Activated CD4-positive, CD25-positive, alpha-beta regulatory T cell treated with anti-CD3 and anti-CD28 coated beads, Interleukin-2, amount 50 U/mL, for 72 hours (primary cell): ENCODE results near the gene HOGA1.
"Not testable (repeated sequence)": the region's sequence is repeated elsewhere in the genome, so short reads cannot be mapped to it uniquely, and the experiment has no call there.

Source experiments
- DNase-seq: peaks from one replicate; pipeline ENCODE4 v3.0.0; 2021

The HOGA1 gene

GRCh38 chr10:97584060-97584797 is at the start of gene HOGA1:
Gene HOGA1, plus strand, starts transcription at chr10:97584389. Its CDS starts 315 bp downstream, at chr10:97584704.
- DNase-seq, result no peak

GRCh38 chr10:97534746-97535367 is 49.3 kb upstream of the HOGA1 start:
- no peak for DNase-seq

- no peak for DNase-seq
These were observed 46.9 kb upstream of the HOGA1 start for GRCh38 chr10:97537186-97537869.

- no peak for DNase-seq
These were observed 45.8 kb upstream of the HOGA1 start for GRCh38 chr10:97538411-97538810.

- no peak for DNase-seq
These were observed 45.4 kb upstream of the HOGA1 start for GRCh38 chr10:97538839-97539238.

GRCh38 chr10:97539523-97540200 is 44.5 kb upstream of the HOGA1 start:
- no peak for DNase-seq

- DNase-seq, result no peak
These were observed 43.3 kb upstream of the HOGA1 start for GRCh38 chr10:97540669-97541500.

GRCh38 chr10:97542169-97543024 is 41.8 kb upstream of the HOGA1 start:
- DNase-seq, result no peak

- DNase-seq, result peak; percentile 45
These were observed 41.1 kb upstream of the HOGA1 start for GRCh38 chr10:97543025-97543546.

GRCh38 chr10:97546456-97547270 is 37.5 kb upstream of the HOGA1 start:
- no peak for DNase-seq

GRCh38 chr10:97547271-97547600 is 37.0 kb upstream of the HOGA1 start:
- no peak for DNase-seq

GRCh38 chr10:97547962-97548361 is 36.2 kb upstream of the HOGA1 start:
- DNase-seq, result no peak

GRCh38 chr10:97548828-97549455 is 35.2 kb upstream of the HOGA1 start:
- DNase-seq, result no peak

- DNase-seq, result no peak
These were observed 34.4 kb upstream of the HOGA1 start for GRCh38 chr10:97549587-97550322.

- no peak for DNase-seq
These were observed 33.6 kb upstream of the HOGA1 start for GRCh38 chr10:97550336-97551149.

GRCh38 chr10:97551271-97551670 is 32.9 kb upstream of the HOGA1 start:
- no peak for DNase-seq

GRCh38 chr10:97553575-97554031 is 30.6 kb upstream of the HOGA1 start:
- DNase-seq, result peak; percentile 57

GRCh38 chr10:97554336-97554735 is 29.9 kb upstream of the HOGA1 start:
- DNase-seq, result not testable (repeated sequence)
